ENCODE measurements around the gene VPS8.

DNA sequence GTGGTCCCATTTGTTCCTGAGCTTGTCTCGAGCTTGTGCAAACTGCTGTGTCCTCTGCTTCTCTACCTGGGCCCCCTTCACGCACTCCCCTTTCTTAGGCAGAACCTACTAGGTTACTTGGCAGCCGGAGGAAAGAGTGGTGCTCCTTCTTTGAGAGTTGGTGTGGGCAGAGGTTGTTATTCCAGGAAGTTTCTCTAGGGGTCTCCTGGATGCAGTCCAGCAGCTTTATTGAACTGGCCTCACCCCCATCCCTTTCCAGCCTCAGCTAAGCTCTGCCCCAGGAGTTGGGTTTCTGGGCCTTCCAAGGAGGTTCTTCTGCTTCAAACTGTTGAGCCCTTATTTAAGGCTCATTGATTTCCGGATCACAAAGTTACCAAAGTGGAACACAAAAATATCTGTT is 237.7 kb downstream of the VPS8 start:
- TF ChIP-seq, protein P1, sequence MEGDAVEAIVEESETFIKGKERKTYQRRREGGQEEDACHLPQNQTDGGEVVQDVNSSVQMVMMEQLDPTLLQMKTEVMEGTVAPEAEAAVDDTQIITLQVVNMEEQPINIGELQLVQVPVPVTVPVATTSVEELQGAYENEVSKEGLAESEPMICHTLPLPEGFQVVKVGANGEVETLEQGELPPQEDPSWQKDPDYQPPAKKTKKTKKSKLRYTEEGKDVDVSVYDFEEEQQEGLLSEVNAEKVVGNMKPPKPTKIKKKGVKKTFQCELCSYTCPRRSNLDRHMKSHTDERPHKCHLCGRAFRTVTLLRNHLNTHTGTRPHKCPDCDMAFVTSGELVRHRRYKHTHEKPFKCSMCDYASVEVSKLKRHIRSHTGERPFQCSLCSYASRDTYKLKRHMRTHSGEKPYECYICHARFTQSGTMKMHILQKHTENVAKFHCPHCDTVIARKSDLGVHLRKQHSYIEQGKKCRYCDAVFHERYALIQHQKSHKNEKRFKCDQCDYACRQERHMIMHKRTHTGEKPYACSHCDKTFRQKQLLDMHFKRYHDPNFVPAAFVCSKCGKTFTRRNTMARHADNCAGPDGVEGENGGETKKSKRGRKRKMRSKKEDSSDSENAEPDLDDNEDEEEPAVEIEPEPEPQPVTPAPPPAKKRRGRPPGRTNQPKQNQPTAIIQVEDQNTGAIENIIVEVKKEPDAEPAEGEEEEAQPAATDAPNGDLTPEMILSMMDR (IDR thresholded peaks at IDR 0.05) = no peak
- no peak for TF ChIP-seq POLR2A (IDR thresholded peaks at IDR 0.05)
- no peak for TF ChIP-seq POLR2AphosphoS5 (IDR thresholded peaks at IDR 0.05)

Data from breast epithelium (tissue), 3 donors.